Endodermal cell (in vitro differentiated cells): ENCODE results near the gene SBF2. TPM values are rescaled to one million over a fixed set of nuclear protein-coding genes. Genes with fewer than 3 reads are reported as not detected.
"Not testable (repeated sequence)": the region's sequence is repeated elsewhere in the genome, so short reads cannot be mapped to it uniquely, and the experiment has no call there.

Source experiments
- DNase-seq: peaks from one replicate; pipeline ENCODE4 v3.0.0-alpha.2; 2017
- H3K27ac ChIP-seq: 2 replicates; pipeline ENCODE4 v1.5.1; 2013; ENCODE audit warnings: mild to moderate bottlenecking, low read depth, low read length, moderate library complexity
- H3K27me3 ChIP-seq: 2 replicates; pipeline ENCODE4 v1.6.1; 2013; ENCODE audit warnings: mild to moderate bottlenecking, low read length, moderate library complexity; ENCODE audit not compliant: insufficient read depth, control insufficient read depth, poor library complexity, severe bottlenecking
- H3K36me3 ChIP-seq: 2 replicates; pipeline ENCODE4 v1.7.0; 2013; ENCODE audit warnings: mild to moderate bottlenecking, low read length, moderate library complexity; ENCODE audit not compliant: control insufficient read depth, insufficient read depth
- H3K4me1 ChIP-seq: one replicate; pipeline ENCODE4 v1.7.0; 2013; ENCODE audit warnings: low read length; ENCODE audit not compliant: control insufficient read depth, insufficient read depth
- H3K4me3 ChIP-seq: 2 replicates; pipeline ENCODE4 v1.5.1; 2013; ENCODE audit warnings: mild to moderate bottlenecking, low read length, moderate library complexity
- H3K9ac ChIP-seq: 2 replicates; pipeline ENCODE4 v1.6.1; 2013; ENCODE audit warnings: mild to moderate bottlenecking, low read length, moderate library complexity; ENCODE audit not compliant: poor library complexity, severe bottlenecking; ENCODE audit errors: extremely low read depth
- H3K9me3 ChIP-seq: 2 replicates; pipeline ENCODE4 v1.6.1; 2013; ENCODE audit warnings: mild to moderate bottlenecking, low read length, moderate library complexity; ENCODE audit not compliant: control insufficient read depth
- H3K27ac Mint-ChIP-seq: 2 replicates; pipeline ENCODE4 v1.8.0; 2020; ENCODE audit warnings: mixed read lengths
- H3K27me3 Mint-ChIP-seq: 2 replicates; pipeline ENCODE4 v1.8.0; 2021; ENCODE audit warnings: mild to moderate bottlenecking, mixed read lengths; ENCODE audit not compliant: insufficient read depth
- H3K36me3 Mint-ChIP-seq: 2 replicates; pipeline ENCODE4 v1.8.0; 2020; ENCODE audit warnings: low read depth, mixed read lengths
- H3K4me1 Mint-ChIP-seq: 2 replicates; pipeline ENCODE4 v1.8.0; 2020; ENCODE audit warnings: mixed read lengths
- H3K4me3 Mint-ChIP-seq: 2 replicates; pipeline ENCODE4 v1.8.0; 2020; ENCODE audit warnings: mild to moderate bottlenecking, moderate library complexity, mixed read lengths
- H3K9me3 Mint-ChIP-seq: 2 replicates; pipeline ENCODE4 v1.8.0; 2020; ENCODE audit warnings: mild to moderate bottlenecking, mixed read lengths
- CTCF ChIP-seq: fragments of 200-600 bp; sonication (generic); conservative IDR thresholded peaks from 2 replicates; pipeline ENCODE4 v1.5.0; 2021; ENCODE audit warnings: antibody characterized with exemption, mild to moderate bottlenecking
- WGBS, 2 experiments: methylation state at CpG; one replicate each; pipeline versions ENCODE4 v1.1.5 to v1.1.7; 2013; ENCODE audit warnings: missing lambda C conversion rate in 2 of 2, mixed read lengths in 1 of 2; ENCODE audit not compliant: insufficient coverage in 1 of 2, insufficient read length in 1 of 2; 5-methylcytosine and 5-hydroxymethylcytosine counted together
- total RNA-seq, 2 donors: library from RNA; stranded (reverse); fragmentation: NEBNext Ultra II Directional in 1 of 2; extraction: Animal tissue kit (Norgen Biotek cat#: 25700) in 1 of 2; gene quantifications; 2 replicates in 1 of 2; 3 replicates in 1 of 2; pipeline ENCODE4 v1.2.1, GENCODE V29; 2021

SBF2 gene
- total RNA-seq, 2 donors from 2014 or later = 27.1 to 32.5 TPM

GRCh38 chr11:10038521-10039302, 255.3 kb downstream of the SBF2 start:
- no peak for DNase-seq
- Mint-ChIP-seq H3K4me1 (no peaks in the 10 kb centered on the region), H3K36me3 (peaks cover 15% of the 10 kb centered on the region), H3K9me3 (peaks cover 17% of the 10 kb centered on the region), H3K27me3 (no peaks in the 10 kb centered on the region), H3K27ac (no peak overlapping the region), H3K4me3 (no peak overlapping the region)
- no peak for TF ChIP-seq CTCF
- Histone ChIP-seq H3K9ac (no peak overlapping the region), H3K36me3 (peaks cover 4% of the 10 kb centered on the region), H3K27me3 (no peaks in the 10 kb centered on the region), H3K9me3 (peaks cover 14% of the 10 kb centered on the region), H3K4me3 (no peak overlapping the region), H3K27ac (no peak overlapping the region), H3K4me1 (no peaks in the 10 kb centered on the region)
- 95 to 100% methylated on average over 1 to 2 of the region's 2 CpGs for WGBS, 2 experiments

GRCh38 chr11:10035932-10036331, 258.1 kb downstream of the SBF2 start:
- H3K27ac Mint-ChIP-seq, H3K9ac ChIP-seq, DNase-seq, H3K36me3 Mint-ChIP-seq, H3K9me3 ChIP-seq, H3K36me3 ChIP-seq, H3K4me3 ChIP-seq, H3K27ac ChIP-seq, H3K4me1 Mint-ChIP-seq, H3K27me3 Mint-ChIP-seq, H3K27me3 ChIP-seq, H3K4me3 Mint-ChIP-seq, H3K4me1 ChIP-seq: not testable (repeated sequence)
- H3K9me3 Mint-ChIP-seq = peaks cover 11% of the 10 kb centered on the region
- 90 to 100% methylated on average over 2 to 5 of the region's 6 CpGs for WGBS, 2 experiments

- Histone ChIP-seq H3K36me3 (no peaks in the 10 kb centered on the region), H3K9me3 (peaks cover 5% of the 10 kb centered on the region), H3K27me3 (no peaks in the 10 kb centered on the region), H3K4me3 (no peak overlapping the region), H3K4me1 (no peaks in the 10 kb centered on the region), H3K9ac (no peak overlapping the region), H3K27ac (no peak overlapping the region)
- H3K4me3 Mint-ChIP-seq = no peak overlapping the region
- DNase-seq = no peak
- no peaks in the 10 kb centered on the region for H3K4me1 Mint-ChIP-seq
- H3K9me3 Mint-ChIP-seq = peaks cover 11% of the 10 kb centered on the region
- no peak for TF ChIP-seq CTCF
- no peak overlapping the region for H3K27ac Mint-ChIP-seq
- H3K27me3 Mint-ChIP-seq = no peaks in the 10 kb centered on the region
- H3K36me3 Mint-ChIP-seq = peaks cover 15% of the 10 kb centered on the region
These were observed 261.1 kb downstream of the SBF2 start for GRCh38 chr11:10032935-10033334.

GRCh38 chr11:10030122-10030490, 263.9 kb downstream of the SBF2 start:
- no peaks in the 10 kb centered on the region for H3K27me3 Mint-ChIP-seq
- no peak overlapping the region for H3K4me3 Mint-ChIP-seq
- no peak for TF ChIP-seq CTCF
- H3K27ac Mint-ChIP-seq = no peak overlapping the region
- no peaks in the 10 kb centered on the region for H3K4me1 ChIP-seq
- no peak overlapping the region for H3K4me3 ChIP-seq
- H3K36me3 ChIP-seq = no peaks in the 10 kb centered on the region
- H3K36me3 Mint-ChIP-seq = peaks cover 12% of the 10 kb centered on the region
- H3K9ac ChIP-seq = no peak overlapping the region
- peaks cover under 1% of the 10 kb centered on the region for H3K9me3 Mint-ChIP-seq
- no peaks in the 10 kb centered on the region for H3K9me3 ChIP-seq
- no peaks in the 10 kb centered on the region for H3K4me1 Mint-ChIP-seq
- H3K27me3 ChIP-seq = no peaks in the 10 kb centered on the region
- H3K27ac ChIP-seq = no peak overlapping the region
- no peak for DNase-seq
- WGBS, 2 experiments = 93 to 100% methylated on average over 1 to 2 of the region's 2 CpGs
